GM11168 (cell line): Measurements from ENCODE around the gene VPS29.
"Not testable (repeated sequence)": the region's sequence is repeated elsewhere in the genome, so short reads cannot be mapped to it uniquely, and the experiment has no call there.

Source experiments
- in situ Hi-C: fragments of 300-500 bp; cut with MboI; formaldehyde crosslinking; loops from one replicate; pipeline ENCODE4 v1.12.0; 2022; ENCODE audit warnings: low sequenced_read_pairs; ENCODE audit not compliant: unreplicated experiment

The VPS29 gene

DNA sequence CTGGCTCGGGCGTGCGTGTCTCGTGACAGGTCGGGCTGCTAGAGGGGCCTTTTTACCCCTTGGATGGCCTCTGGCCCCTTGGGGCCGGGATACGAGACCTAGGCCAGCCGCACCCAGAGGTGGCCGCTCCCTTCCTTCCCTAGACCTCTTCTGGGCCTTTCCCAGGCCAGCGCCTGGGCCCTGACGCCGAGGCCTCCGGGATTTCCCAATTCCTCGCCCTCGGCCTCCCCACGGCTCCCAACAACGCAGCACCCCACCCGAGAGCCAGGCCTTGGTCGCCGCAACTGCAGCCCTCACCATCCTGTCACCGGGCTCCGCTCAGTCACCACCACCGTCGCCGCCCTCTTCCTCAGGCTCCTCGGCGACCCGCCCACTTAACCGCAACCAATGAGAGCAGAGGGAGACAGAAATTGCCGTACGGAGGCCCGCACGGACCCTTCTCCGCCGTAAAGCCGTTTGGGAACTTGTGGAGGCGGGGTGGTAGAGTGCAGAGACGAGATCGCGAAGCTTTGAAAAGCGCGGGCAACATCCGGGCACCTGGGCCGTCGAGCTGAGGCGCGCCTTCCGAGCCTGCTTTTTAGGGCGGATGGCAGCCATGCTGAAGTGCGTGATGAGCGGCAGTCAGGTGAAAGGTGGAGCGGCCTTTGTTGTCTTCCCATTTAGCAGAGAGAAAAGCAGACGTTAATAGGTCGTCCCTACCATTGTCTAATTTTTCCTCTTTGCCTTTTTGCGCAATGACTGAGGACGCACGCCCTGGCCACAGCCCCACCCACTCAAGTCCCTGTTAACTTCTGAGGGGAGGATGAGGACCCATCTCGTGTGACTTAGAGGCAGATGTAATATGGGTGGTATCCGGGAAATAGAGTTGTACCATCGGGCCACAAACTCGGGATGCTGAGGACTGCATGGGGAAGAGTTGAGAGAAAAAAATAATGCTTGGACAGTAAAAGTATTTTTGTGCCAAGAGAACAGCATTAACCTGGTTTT is at the start of gene VPS29, which contains the start of gene RAD9B:
Gene VPS29 (minus strand): TSS at position 360 of the 987 bp plus-strand sequence. CDS start 60 bp downstream, at position 300.
Gene RAD9B (plus strand): TSS at position 580 of the 987 bp plus-strand sequence. CDS start 7 bp downstream, at position 587.
- in situ Hi-C loops, result loop anchor here (25.0 kb wide), 1 partner anchor 335 kb away; the partner anchor contains the start of gene CCDC63

DNA sequence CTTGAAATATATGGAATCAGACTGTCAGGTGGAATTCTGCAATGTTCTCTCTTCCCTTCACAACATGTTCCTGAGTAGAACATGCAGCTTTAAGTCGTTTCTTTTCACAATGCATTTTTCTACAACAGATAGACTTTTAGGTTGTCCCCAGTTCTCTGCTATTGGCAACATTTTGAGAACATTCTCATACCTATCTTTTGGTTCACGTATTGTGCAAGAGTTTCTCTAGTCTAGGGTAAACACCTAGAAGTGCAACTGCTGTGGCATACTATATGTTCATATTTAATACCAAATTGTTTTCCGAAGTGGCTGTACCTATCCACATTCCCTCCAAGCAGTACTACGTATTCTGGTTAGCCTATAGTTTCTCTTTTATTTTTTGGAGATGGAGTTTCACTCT is 49.1 kb upstream of the VPS29 start:
- in situ Hi-C loops, result no loop called here

DNA sequence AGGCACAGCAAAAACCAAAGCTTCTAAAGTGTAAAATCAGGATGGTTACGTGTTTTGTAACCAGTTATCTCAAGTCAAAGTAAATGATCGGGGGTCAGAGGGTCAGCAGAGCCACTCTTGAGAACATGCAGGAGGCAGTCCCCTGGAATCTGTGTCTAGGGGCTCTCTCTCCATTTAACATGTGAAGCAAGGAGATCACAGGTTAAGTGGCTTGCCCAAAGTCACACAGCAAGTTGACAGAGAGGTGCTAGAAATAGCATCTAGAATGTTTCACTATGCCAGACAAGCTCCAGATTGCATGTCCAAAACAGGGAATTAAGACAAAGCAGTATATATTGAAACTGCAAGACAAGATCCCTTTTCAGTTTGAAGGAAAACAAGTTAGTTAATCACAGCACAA is 47.8 kb upstream of the VPS29 start:
- in situ Hi-C loops, result no loop called here

DNA sequence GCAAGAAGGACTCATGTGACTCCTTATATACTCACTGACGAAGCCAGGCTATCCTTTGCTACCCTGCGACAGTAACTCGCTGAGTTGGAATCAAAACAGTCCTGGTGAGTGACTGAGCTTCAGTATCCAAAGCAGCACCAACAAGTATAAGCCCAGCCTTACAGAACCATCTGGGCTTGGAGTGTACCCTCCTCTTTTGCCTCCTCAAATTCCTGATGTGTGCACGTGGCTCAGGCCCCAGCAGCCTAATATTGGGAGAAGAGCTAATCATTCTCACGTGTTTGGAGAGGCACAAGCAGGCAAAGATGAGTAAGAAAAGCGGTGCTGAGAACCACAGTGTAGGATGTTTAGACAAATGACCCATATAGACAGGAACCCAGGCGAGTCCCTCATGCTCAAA is 46.8 kb upstream of the VPS29 start:
- in situ Hi-C loops, result no loop called here

DNA sequence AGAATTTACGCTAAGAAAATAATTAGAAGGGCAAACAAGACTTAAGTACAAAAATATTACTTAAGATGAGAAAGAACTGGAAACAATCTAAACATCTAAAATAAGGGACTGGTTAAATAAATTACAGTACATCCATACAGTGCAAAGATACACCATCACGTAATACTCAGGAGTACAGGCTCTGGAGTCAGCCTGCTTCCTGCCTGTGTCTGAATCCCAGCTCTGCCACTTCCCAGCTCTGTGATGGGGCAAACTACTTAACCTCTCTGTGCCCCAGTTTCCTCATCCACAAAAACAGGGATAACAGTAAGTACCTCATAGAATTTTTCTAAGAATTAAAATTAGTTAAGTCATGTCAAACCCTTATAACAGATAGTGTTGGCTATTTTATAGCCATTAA is 45.2 kb upstream of the VPS29 start:
- in situ Hi-C loops, result no loop called here

DNA sequence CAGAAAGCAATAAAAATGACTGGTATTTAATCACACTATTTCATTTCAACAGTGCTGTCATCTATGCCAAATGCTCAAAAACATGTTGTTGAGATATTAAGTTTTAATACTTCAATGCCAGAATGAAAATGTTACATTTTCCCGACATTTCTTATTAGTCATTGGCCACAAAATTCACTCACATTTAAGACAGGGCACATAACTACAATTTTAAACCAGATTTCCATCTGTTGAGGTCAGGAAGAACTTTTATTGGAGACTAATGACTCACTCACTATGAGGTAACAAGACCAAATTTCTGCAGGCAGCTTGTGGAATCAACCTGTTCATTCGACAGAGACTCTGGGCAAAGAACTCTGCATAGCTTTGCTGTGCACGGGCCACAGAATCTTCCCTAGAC is 44.4 kb upstream of the VPS29 start:
- in situ Hi-C loops, result no loop called here

DNA sequence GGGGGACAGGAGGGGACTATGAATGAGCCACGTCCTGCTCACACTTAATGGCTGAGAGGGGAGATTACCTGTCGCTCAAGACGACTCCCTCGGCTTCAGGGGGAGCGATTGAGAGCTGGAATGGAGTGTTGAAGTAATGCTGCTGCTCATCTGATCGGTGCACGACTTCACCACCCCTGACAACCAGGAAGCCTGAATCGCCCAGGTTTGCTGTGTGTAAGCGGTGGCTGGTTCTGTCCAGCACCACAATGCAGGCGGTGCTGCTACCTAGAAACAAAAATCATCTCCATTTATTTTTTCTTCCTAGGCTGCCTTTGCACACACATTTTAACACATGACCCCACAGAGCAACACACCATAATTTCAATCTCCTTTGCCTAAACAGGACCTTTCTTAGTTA is 43.9 kb upstream of the VPS29 start:
- in situ Hi-C loops, result no loop called here

DNA sequence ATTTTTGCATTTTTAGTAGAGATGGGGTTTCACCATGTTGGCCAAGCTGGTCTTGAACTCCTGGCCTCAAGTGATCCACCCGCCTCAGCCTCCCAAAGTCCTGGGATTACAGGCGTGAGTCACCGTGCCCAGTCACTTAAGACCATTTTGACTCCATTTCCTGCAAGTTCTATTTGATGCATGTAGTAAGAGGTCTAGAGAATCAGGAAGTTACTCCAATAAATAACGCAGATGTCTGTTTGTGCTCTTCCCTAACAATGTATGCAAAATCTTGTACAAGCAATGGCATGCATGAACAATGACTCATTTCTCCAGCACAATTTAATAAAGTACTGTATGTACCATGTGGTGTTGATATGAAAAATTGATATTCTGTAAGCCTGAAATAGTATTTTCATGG is 43.3 kb upstream of the VPS29 start:
- in situ Hi-C loops, result not testable (repeated sequence)

DNA sequence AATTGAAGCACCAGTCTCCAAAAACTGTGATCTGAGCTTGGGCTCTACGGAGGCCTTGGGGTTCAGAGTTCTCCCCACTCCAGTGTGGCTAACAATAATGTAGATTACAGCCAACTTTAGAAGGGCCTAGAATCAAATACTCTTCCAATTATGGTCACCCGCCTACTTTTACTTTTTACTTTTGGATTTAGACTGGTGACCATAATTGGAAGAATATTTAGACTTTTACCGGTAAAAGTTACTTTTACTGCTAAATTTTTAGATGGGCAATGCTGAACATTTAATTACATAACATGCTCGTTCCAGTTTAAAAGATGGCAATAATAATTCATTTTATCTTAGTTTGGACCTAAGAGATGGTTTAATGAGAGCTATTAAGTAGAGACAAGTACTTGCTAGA is 42.1 kb upstream of the VPS29 start:
- in situ Hi-C loops, result no loop called here

DNA sequence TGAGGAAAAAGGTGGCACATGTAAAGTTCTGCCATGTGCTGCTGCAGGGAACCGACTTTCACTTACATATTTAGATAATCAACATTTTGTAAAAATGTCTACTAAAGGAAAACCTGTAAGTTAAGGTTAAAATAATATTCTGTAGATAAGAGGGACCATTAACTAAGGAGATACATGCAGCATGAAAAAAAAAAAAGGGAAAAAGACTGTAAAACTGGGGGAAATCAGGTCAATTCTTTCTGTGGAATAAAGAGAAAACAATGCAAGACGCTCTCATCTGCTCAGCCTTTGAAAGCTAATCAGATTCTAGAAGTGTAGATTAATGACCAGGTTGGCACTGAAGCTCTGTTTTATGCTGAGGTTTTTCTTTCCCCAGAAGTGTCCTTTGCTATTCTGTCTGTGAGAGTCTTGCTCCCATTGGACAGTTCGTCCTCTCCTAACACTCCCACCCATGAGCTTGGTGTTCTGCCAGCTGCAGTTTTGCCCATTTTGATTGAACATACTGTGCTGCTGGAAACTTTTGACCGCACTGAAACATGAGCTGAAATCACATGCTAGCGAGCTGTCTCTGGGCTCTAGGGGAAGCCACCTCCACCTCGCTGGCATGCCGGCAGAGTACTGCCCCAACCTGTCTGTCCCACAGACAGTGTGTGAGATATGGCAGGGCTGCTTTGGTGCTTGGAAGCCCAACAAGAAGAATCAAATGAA is 41.5 kb upstream of the VPS29 start:
- in situ Hi-C loops, result no loop called here

DNA sequence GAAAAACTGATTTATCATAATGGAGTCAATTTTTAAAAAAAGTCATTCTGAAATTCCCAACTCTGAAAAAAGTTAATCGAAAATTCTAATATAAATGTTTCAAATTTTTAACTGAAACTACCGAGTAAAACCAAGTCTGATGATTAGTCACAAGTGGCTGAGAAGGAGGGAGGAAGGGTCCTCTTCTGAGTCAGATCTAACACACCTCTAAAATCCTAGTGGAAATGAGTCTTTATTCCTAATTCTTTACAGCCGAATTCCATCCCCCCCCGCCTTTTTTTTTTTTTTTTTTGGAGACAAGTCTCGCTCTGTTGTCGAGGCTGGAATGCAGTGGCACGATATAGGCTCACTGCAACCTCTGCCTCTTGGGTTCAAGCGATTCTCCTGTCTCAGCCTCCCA is 38.1 kb upstream of the VPS29 start:
- in situ Hi-C loops, result no loop called here

DNA sequence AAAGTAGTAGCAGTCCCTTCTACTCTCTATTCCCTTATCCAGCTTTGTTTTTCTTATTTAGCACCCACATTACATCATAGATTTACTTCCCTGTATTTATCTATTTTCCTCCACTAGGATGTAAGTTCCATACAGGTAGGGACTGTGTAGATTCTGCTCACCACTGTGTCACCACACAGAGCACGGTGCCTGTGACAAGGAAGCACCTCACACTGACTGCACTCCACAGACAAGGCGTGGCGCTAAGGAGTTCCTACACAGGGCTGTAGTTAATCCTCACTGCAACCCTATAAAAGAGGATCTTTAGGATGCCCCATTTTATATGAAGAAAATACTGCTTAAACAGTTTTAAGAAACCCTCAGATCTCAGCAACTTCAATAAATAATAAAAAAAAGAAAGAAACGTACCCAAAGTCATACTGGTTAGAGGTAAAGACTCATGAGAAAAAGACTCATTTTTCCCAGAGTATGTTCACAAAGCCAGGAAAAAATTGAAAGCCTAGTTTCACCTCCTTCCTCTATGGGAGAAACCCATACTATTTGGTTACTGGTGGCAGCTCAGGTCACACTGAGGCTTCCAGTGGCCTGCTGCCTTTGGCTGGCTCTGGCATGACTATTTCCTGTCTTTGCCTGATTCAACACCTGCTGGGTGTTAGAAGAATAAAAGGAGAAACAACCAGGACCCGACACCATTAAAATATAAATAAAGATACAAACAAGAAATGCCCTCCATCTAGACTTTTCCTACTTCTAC is 37.1 kb upstream of the VPS29 start:
- in situ Hi-C loops, result no loop called here

DNA sequence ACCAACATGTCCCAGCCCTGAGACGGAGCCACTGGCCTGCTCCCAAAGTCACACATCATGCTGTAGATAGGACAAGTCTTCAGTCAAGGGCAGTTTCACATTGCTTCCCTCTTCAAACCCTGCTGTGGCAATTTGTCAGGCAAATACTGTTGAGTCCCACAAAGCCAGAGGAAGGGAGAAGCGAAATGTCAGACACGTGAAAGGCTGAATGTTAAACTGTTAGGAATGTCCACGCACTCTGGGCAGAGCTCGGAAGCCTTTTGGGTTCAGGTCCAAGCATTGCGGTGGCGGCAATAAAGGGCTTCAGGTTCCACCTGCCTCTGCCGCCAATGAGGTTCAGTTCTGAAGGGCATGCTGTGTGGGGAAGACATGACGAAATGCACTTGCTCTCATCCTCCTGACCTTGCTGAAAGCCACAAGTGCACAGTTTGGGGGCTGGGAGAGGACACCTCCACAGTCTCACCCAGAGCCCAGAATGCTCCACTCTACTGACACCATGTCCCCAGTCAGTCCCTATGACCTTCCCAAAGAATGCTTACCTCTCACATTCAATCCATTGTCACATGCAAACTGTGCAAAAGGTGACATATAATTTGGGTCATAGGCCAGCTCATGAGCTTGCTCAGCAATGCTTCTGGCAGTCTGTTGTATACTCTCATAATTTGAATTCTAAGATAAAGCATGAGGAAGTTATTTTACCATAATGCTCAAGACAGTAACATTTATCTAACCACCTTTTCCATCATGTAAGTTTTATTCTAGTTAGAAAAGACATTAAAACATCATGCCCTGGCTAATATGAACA is 35.9 kb upstream of the VPS29 start:
- in situ Hi-C loops, result no loop called here

DNA sequence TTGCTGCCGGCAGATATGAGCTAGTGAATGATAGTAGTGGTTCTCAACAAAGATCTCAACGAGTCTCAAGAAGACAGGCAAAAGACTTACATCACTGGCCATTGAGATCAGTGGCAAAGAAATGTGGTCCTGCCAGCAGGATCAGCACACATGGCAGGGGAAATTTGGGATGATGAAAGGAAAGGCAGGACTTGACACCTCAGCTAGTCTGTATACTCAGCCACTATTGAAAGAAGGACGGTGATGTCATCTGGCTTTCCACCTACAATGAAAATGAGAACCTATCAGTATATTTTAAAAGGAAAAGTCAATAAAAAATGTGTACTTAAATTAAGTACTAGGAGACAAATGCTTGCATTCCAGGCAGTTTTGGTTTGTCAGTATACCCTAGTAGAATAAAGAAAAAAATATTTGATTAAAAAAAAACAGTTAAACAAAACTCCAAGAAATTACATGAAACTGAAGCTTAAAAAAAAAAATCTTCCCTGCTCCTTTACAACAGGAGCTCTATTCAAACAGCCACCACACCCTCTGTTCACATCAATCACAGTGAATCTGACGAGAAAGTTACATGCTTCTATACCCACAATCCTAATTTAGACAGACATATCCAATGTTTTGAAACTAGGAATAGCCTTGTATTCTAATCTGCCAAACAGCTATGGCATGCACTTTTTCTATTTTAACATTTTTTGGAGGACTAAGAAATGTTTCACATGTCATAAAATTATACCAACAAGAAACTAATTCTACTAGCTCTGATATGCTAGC is 35.1 kb upstream of the VPS29 start:
- in situ Hi-C loops, result no loop called here

DNA sequence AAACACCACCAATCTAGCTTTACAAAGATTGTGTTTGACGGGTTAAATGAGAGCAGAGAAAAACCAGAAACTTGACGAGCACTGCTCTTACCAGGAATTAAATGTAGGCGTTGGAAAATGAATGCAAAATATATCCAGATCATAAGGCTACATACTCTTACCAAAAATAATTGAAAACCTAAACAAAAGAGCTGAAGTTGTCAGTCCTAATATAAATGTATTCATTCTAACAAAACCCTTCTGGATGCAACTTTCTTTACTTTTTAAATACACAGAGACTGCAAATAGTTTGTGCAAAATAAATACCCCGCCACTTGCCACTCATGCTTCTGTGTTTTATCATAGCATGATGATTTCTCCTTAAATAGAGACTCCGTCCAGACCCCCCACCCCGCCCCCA is 32.9 kb upstream of the VPS29 start:
- in situ Hi-C loops, result no loop called here

DNA sequence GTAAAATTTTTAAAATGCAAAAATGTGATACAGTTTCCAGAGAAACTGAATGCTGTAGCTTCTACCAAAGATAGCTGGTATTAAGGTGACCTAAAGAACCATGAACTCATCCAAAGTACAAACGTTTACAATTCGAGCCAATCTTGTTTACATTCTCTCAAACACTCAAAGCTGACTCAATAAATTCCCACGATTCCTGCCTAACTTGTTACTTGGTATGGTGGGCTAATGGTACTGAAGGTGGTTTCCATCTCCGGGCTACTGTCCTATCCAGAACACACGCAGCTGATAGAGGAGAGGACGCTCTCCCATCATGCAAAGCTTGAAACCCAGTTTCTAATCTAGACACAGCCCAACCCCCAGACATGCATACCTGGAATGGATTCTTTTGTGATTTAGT is 31.7 kb upstream of the VPS29 start:
- in situ Hi-C loops, result no loop called here

DNA sequence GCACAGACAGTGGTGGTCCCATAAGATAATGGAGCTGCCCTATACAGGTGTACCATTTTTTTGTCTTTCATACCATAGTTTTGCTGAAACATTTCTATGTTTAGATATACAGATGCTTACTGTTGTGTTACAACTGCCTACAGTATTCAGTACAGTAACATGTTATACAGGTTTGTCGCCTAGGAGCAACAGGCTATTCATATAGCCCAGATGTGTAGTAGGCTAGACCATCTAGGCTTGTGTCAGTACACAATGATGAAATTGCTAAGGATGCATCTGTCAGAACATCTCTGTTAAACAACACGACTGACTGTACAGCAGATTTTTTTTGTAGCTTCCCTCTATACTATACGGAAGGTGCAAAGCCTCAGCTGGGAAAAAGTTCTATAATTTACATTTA is 30.7 kb upstream of the VPS29 start:
- in situ Hi-C loops, result no loop called here

DNA sequence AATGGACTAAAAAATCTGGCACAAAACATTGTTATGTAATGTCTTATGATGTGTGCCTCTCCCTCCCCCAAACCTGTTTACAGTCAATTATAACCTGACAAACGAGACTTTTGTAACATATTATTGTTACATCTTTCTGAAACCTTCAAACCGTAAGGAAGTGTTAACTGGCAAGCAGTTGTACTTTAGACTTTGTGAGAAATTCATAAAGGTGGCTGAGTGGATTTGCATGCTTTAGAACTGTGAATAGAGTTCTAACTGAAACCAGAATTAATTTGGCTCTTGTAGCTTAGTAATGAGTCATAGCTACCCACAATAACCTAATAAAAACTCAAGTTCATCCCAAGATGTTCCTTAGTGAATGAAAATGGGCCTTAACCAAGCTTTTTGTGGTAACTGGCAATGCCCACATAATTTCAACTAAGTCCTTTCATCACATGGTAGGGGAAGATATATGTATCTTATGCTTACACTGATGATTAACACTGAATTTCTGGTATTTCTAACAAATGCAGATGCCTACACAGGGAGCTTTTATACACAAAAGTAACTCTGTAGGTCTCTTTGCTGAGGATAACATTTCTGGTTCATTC is 29.9 kb upstream of the VPS29 start:
- in situ Hi-C loops, result no loop called here

DNA sequence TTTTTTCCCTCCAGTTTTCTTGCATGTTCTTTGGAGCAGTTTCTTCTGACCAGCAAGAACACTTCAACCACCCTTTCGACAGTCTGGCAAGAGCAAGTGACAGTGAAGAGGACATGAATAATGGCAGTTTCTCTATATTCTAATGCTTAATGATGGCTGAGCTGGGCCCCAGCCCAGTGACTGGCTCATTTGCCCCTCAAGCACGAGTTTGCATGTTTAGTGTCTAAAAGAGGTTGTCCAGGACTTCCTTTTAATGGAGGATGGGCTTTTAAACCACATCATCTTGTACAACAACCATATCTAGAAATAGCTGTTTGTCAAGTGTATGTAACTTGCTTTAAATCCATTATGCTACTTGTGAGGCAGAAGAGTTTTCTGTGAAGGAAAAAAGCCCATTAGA is 28.6 kb upstream of the VPS29 start:
- in situ Hi-C loops, result no loop called here
